H1 (cell line): ENCODE measurements around the gene MRAP. TPM values are rescaled to one million over a fixed set of nuclear protein-coding genes. Genes with fewer than 3 reads are reported as not detected.

Source experiments
- CTCF ChIA-PET: fragments of 300-600 bp; sonication (Branson Sonifier 250); formaldehyde crosslinking; loops from one replicate; lab custom pipeline; 2021; ENCODE audit not compliant: partially characterized antibody; lab: Charles Lee
- POLR2A ChIA-PET: fragments of 300-600 bp; sonication (Branson Sonifier 250); formaldehyde crosslinking; loops from one replicate; lab custom pipeline; 2021; ENCODE audit warnings: inconsistent platforms; ENCODE audit not compliant: partially characterized antibody; lab: Charles Lee
- DNase-seq, 2 experiments: peaks; one replicate each; pipeline versions ENCODE4 v3.0.0 to v3.0.0-alpha.2; 2010 to 2022; ENCODE audit warnings: low spot score in 2 of 2, low read depth in 1 of 2, mixed read lengths in 1 of 2
- FAIRE-seq: peaks from 2 replicates; lab custom pipeline; 2011; peaks lifted over from hg19 to GRCh38; lab: Jason Lieb, UNC
- H2AFZ ChIP-seq: 2 replicates; pipeline ENCODE4 v1.8.1; 2012; ENCODE audit warnings: low read length, inconsistent platforms
- H2AK5ac ChIP-seq: 2 replicates; pipeline ENCODE4 v1.6.1; 2013; ENCODE audit warnings: low read depth, low read length
- H2BK120ac ChIP-seq: replicated peaks from 2 replicates; pipeline ENCODE3; 2013; ENCODE audit warnings: low read depth, low read length, inconsistent platforms
- H2BK12ac ChIP-seq: 2 replicates; pipeline ENCODE4 v1.6.1; 2013; ENCODE audit warnings: low read depth, low read length
- H2BK15ac ChIP-seq: 2 replicates; pipeline ENCODE4 v1.6.1; 2013; ENCODE audit warnings: low read length
- H2BK20ac ChIP-seq: 2 replicates; pipeline ENCODE4 v1.6.1; 2013; ENCODE audit warnings: low read length
- H2BK5ac ChIP-seq: 2 replicates; pipeline ENCODE4 v1.6.1; 2013; ENCODE audit warnings: low read depth, low read length
- H3K14ac ChIP-seq: 2 replicates; pipeline ENCODE4 v1.6.1; 2013; ENCODE audit warnings: inconsistent platforms; ENCODE audit not compliant: insufficient read length
- H3K18ac ChIP-seq: 2 replicates; pipeline ENCODE4 v1.6.1; 2013; ENCODE audit warnings: low read length; ENCODE audit errors: extremely low read depth
- H3K23ac ChIP-seq: 2 replicates; pipeline ENCODE4 v1.6.1; 2013; ENCODE audit warnings: inconsistent platforms; ENCODE audit not compliant: insufficient read length
- H3K23me2 ChIP-seq: 2 replicates; pipeline ENCODE4 v1.6.1; 2013; ENCODE audit warnings: low read depth, low read length
- H3K27ac ChIP-seq: 2 replicates; pipeline ENCODE4 v1.6.1; 2011; ENCODE audit warnings: low read depth, low read length, inconsistent platforms
- H3K27me3 ChIP-seq, 4 experiments: replicated peaks in 1 of 4; 1 replicate in 1 of 4; 2 replicates in 3 of 4; pipeline versions ENCODE4 v1.6.1 to v1.8.1; 2011 to 2013; ENCODE audit warnings: low read length in 3 of 4, mild to moderate bottlenecking in 3 of 4, inconsistent platforms in 2 of 4, mixed read lengths in 2 of 4, moderate library complexity in 1 of 4; ENCODE audit not compliant: control insufficient read depth in 3 of 4, insufficient read depth in 3 of 4; ENCODE audit errors: extremely low read depth in 1 of 4
- H3K36me3 ChIP-seq, 4 experiments: 2 replicates each; pipeline versions ENCODE4 v1.6.1 to v1.8.1; 2011 to 2013; ENCODE audit warnings: mild to moderate bottlenecking in 4 of 4, low read length in 3 of 4, moderate library complexity in 2 of 4, control low read depth in 1 of 4, inconsistent platforms in 1 of 4; ENCODE audit not compliant: insufficient read depth in 4 of 4, control insufficient read depth in 2 of 4
- H3K4ac ChIP-seq: replicated peaks from 2 replicates; pipeline ENCODE3; 2013; ENCODE audit warnings: low read length, low read depth, mixed read lengths, inconsistent platforms; ENCODE audit not compliant: insufficient read length
- H3K4me1 ChIP-seq, 4 experiments: replicated peaks in 1 of 4; 1 replicate in 1 of 4; 2 replicates in 3 of 4; pipeline versions ENCODE4 v1.6.1 to v1.8.1; 2011 to 2013; ENCODE audit warnings: low read length in 3 of 4, inconsistent platforms in 2 of 4, mixed read lengths in 1 of 4; ENCODE audit not compliant: insufficient read depth in 4 of 4, control insufficient read depth in 3 of 4
- H3K4me2 ChIP-seq, 2 experiments: 2 replicates each; pipeline versions ENCODE4 v1.6.1 to v1.8.1; 2011 to 2013; ENCODE audit warnings: low read depth in 2 of 2, low read length in 2 of 2, control low read depth in 1 of 2, inconsistent platforms in 1 of 2, mild to moderate bottlenecking in 1 of 2; ENCODE audit not compliant: insufficient read depth in 1 of 2
- H3K4me3 ChIP-seq, 4 experiments: fragments of 200-600, 300-600 bp in 1 of 4; sonication (generic), shearing (Covaris generic), sonication (Bioruptor Twin) in 1 of 4; 2 replicates each; pipeline versions ENCODE4 v1.5.1 to v1.8.1; 2011 to 2016; ENCODE audit warnings: low read length in 4 of 4, low read depth in 3 of 4, control low read depth in 2 of 4, inconsistent platforms in 2 of 4, mild to moderate bottlenecking in 2 of 4, mixed read lengths in 1 of 4, moderate library complexity in 1 of 4; ENCODE audit not compliant: insufficient read depth in 2 of 4; ENCODE audit errors: extremely low read depth in 1 of 4
- H3K56ac ChIP-seq: replicated peaks from 2 replicates; pipeline ENCODE3; 2013; ENCODE audit warnings: low read depth, mild to moderate bottlenecking, mixed read lengths, low read length, inconsistent platforms; ENCODE audit not compliant: insufficient read length
- H3K79me1 ChIP-seq: 2 replicates; pipeline ENCODE4 v1.6.1; 2013; ENCODE audit warnings: low read depth, low read length, control low read depth
- H3K79me2 ChIP-seq, 2 experiments: 2 replicates each; pipeline versions ENCODE4 v1.6.1 to v1.8.1; 2012 to 2013; ENCODE audit warnings: low read length in 2 of 2, mild to moderate bottlenecking in 2 of 2, inconsistent platforms in 1 of 2; ENCODE audit not compliant: insufficient read depth in 2 of 2, control insufficient read depth in 1 of 2
- H3K9ac ChIP-seq, 4 experiments: replicated peaks in 1 of 4; 1 replicate in 1 of 4; 2 replicates in 3 of 4; pipeline versions ENCODE4 v1.6.1 to v1.8.1; 2011 to 2013; ENCODE audit warnings: low read depth in 3 of 4, low read length in 3 of 4, control low read depth in 2 of 4, mild to moderate bottlenecking in 2 of 4, moderate library complexity in 2 of 4, inconsistent platforms in 1 of 4; ENCODE audit errors: extremely low read depth in 1 of 4
- H3K9me3 ChIP-seq, 2 experiments: 2 replicates each; pipeline versions ENCODE4 v1.6.1 to v1.8.1; 2012 to 2013; ENCODE audit warnings: mild to moderate bottlenecking in 2 of 2, moderate library complexity in 2 of 2, control low read depth in 1 of 2, inconsistent platforms in 1 of 2, low read depth in 1 of 2, low read length in 1 of 2, mixed read lengths in 1 of 2; ENCODE audit not compliant: insufficient read depth in 2 of 2
- H4K20me1 ChIP-seq, 2 experiments: replicated peaks in 1 of 2; 2 replicates each; pipeline versions ENCODE3 to v1.8.1; 2011 to 2013; ENCODE audit warnings: inconsistent platforms in 2 of 2, low read length in 2 of 2, mild to moderate bottlenecking in 1 of 2; ENCODE audit not compliant: insufficient read depth in 2 of 2, control insufficient read depth in 1 of 2
- H4K5ac ChIP-seq: 2 replicates; pipeline ENCODE4 v1.6.1; 2013; ENCODE audit warnings: low read length, low read depth, mixed read lengths, inconsistent platforms; ENCODE audit not compliant: insufficient read length
- H4K8ac ChIP-seq: 2 replicates; pipeline ENCODE4 v1.8.0; 2013; ENCODE audit warnings: mild to moderate bottlenecking, moderate library complexity, low read length, inconsistent platforms; ENCODE audit not compliant: insufficient read depth; ENCODE audit errors: extremely low read depth
- H4K91ac ChIP-seq: replicated peaks from 2 replicates; pipeline ENCODE3; 2013; ENCODE audit warnings: low read length, mixed read lengths, inconsistent platforms; ENCODE audit not compliant: insufficient read length
- KDM1A ChIP-seq: fragments of 200-600, 300-600 bp; sonication (generic); IDR thresholded peaks from 2 replicates; pipeline ENCODE4 v1.7.1; 2016; ENCODE audit warnings: mild to moderate bottlenecking, low read length, borderline replicate concordance
- POU5F1 ChIP-seq: IDR thresholded peaks from 2 replicates; pipeline ENCODE4 v1.6.1; 2011; ENCODE audit warnings: low read depth, mild to moderate bottlenecking, low read length, moderate library complexity
- RNF2 ChIP-seq: fragments of 200-900, 300-1000 bp; sonication (generic); IDR thresholded peaks from 2 replicates; pipeline ENCODE4 v1.7.1; 2016; ENCODE audit warnings: borderline replicate concordance, low read depth, mild to moderate bottlenecking, antibody characterized with exemption, low read length; ENCODE audit not compliant: poor library complexity, severe bottlenecking; ENCODE audit errors: missing control alignments
- SP1 ChIP-seq: IDR thresholded peaks from 2 replicates; pipeline ENCODE4 v1.6.1; 2011; ENCODE audit warnings: low read depth, low read length
- WGBS, 2 experiments: shearing (Covaris generic) in 1 of 2; methylation state at CpG; one replicate each; pipeline versions ENCODE4 v1.1.6 to v1.1.7; 2013 to 2015; ENCODE audit warnings: low lambda C conversion rate in 2 of 2, mixed read lengths in 2 of 2, inconsistent platforms in 1 of 2, low coverage in 1 of 2, missing lambda C conversion rate in 1 of 2; ENCODE audit not compliant: insufficient replicate concordance in 2 of 2, insufficient coverage in 1 of 2, insufficient read length in 1 of 2; ENCODE audit errors: extremely low coverage in 1 of 2, missing lambda C conversion rate in 1 of 2; 5-methylcytosine and 5-hydroxymethylcytosine counted together
- polyA plus RNA-seq, 7 experiments: library from polyadenylated mRNA; depleted of rRNA in 3 of 7; stranded (reverse) in 5 of 7; unstranded in 2 of 7; fragments of >200 nt in 5 of 7; fragments of 200-250 nt in 2 of 7; gene quantifications; 1 replicate in 5 of 7; 2 replicates in 1 of 7; 4 replicates in 1 of 7; pipeline versions ENCODE4 v1.2.1 to v1.2.3, GENCODE V29; 2011 to 2013; ENCODE audit warnings: missing spikeins in 2 of 7, mixed read lengths in 2 of 7
- total RNA-seq: library from RNA; stranded (reverse); fragmentation: NEBNext Ultra II Directional; extraction: Animal tissue kit (Norgen Biotek cat#: 25700); gene quantifications from 2 replicates; pipeline ENCODE4 v1.2.1, GENCODE V29; 2021
- TF ChIP-seq, protein P1 (sequence below): IDR thresholded peaks from 2 replicates; pipeline ENCODE4 v1.6.1; 2012; ENCODE audit warnings: inconsistent platforms

MRAP gene
- total and polyA plus RNA-seq, 2 of the 8 experiments (the other 6 are each of a cell fraction or from before 2014, with no cell fraction given): not detected

DNA sequence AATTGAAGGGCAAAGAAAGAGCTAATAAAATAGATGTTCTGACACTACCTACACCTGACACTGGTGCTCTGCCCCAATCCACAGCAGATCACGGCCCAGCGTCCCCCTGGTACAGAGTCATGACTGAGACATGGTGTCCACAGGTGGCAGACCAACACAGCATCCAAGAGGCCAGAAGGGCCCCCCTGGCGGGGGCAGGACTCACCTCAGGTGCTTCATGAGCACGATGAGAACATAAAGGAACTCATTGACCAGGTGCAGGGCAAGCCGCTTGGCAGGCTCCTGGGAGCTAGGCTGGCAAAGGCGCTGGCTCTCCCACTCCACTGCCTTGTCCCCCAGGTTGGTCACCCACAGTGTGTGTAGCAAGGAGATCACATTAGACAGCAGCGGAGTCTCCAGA lies 20.4 kb downstream of the MRAP start:
- POLR2A ChIA-PET: interaction anchor here (1.1 kb wide), 1 partner anchor 9 kb away, joined by 3 read pairs; no protein-coding TSS in a partner anchor
- Histone ChIP-seq H4K20me1 (peaks cover 0 to 15% of the 10 kb centered on the region in 2 experiments), H3K4me3 (no peak overlapping the region), H2AK5ac (no peak overlapping the region), H4K8ac (no peak overlapping the region), H2BK120ac (no peak overlapping the region), H3K4me1 (no peaks in the 10 kb centered on the region), H3K9me3 (no peaks in the 10 kb centered on the region), H2AFZ (no peak overlapping the region), H3K4ac (no peak overlapping the region), H3K23ac (no peak overlapping the region), H4K5ac (no peak overlapping the region), H2BK15ac (no peak overlapping the region), H3K79me2 (no peaks in the 10 kb centered on the region), H2BK20ac (no peak overlapping the region), H3K56ac (no peak overlapping the region), H3K18ac (no peak overlapping the region), H3K27me3 (no peaks in the 10 kb centered on the region), H3K79me1 (peaks cover 3% of the 10 kb centered on the region; the same call in 1 of the 2 replicates), H3K23me2 (no peaks in the 10 kb centered on the region), H3K4me2 (no peak overlapping the region), H3K36me3 (peaks cover 41 to 83% (median 78%) of the 10 kb centered on the region in 4 experiments), H2BK12ac (no peak overlapping the region), H4K91ac (no peak overlapping the region), H3K9ac (no peak overlapping the region), H3K27ac (no peak overlapping the region), H3K14ac (no peak overlapping the region), H2BK5ac (no peak overlapping the region)
- no peak for DNase-seq
- CTCF ChIA-PET: interaction anchor here (1.9 kb wide), 1 partner anchor 13 kb away, joined by 6 read pairs; no protein-coding TSS in a partner anchor
- WGBS, 2 experiments: 95% methylated on average over 7 of the region's 7 CpGs; no CpG with 5 or more reads in 1 of the 2 experiments
- no peak for FAIRE-seq
- TF ChIP-seq POU5F1: no peak
- TF ChIP-seq SP1: no peak
- TF ChIP-seq RNF2: no peak
- TF ChIP-seq, protein P1, sequence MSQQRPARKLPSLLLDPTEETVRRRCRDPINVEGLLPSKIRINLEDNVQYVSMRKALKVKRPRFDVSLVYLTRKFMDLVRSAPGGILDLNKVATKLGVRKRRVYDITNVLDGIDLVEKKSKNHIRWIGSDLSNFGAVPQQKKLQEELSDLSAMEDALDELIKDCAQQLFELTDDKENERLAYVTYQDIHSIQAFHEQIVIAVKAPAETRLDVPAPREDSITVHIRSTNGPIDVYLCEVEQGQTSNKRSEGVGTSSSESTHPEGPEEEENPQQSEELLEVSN: no peak
- no peak for TF ChIP-seq KDM1A
